K562 (cell line): ENCODE measurements around the gene PTPRE. TPM values are rescaled to one million over a fixed set of nuclear protein-coding genes. Genes with fewer than 3 reads are reported as not detected.

Source experiments
- ATAC-seq: fragments of 200-7000 bp; cut with Tn5 transposase; 3 replicates; pipeline ENCODE4 v1.9.1; 2020; ENCODE audit warnings: moderate library complexity
- BruUV-seq: library from RNA; stranded (reverse); fragments of 400-500 nt; replicated peaks from 2 replicates; lab custom pipeline; 2021; lab: Mats Ljungman, UMichigan
- CTCF ChIA-PET: fragments of 300-600 bp; formaldehyde crosslinking; extraction: SDS; loops from one replicate; lab custom pipeline; 2021; ENCODE audit warnings: low intra/inter-chr PET ratio; lab: Yijun Ruan, JAX
- POLR2A ChIA-PET: fragments of 300-600, 350-650 bp; sonication (Branson Sonifier 250); formaldehyde crosslinking; extraction: SDS; loops from one replicate; lab custom pipeline; 2021; ENCODE audit warnings: antibody characterized with exemption, inconsistent platforms; lab: Yijun Ruan, JAX
- DNase-seq, 4 experiments: peaks; one replicate each; pipeline versions ENCODE4 v3.0.0 to v3.0.0-alpha.2; 2011 to 2018; ENCODE audit warnings: low spot score in 3 of 4, mixed read lengths in 3 of 4; ENCODE audit errors: extremely low read depth in 1 of 4
- FAIRE-seq: peaks from 2 replicates; lab custom pipeline; 2011; peaks lifted over from hg19 to GRCh38; lab: Jason Lieb, UNC
- H2AFZ ChIP-seq: 2 replicates; pipeline ENCODE4 v1.6.0; 2011; ENCODE audit warnings: low read depth, low read length, control low read depth, inconsistent platforms
- H3K27ac ChIP-seq: fragments of 200-600 bp; 3 replicates; pipeline ENCODE4 v1.8.0; 2011; ENCODE audit warnings: low read depth, mild to moderate bottlenecking, control low read depth, inconsistent platforms, low read length, moderate library complexity, mixed read lengths; ENCODE audit errors: extremely low read depth
- H3K27me3 ChIP-seq, 2 experiments: fragments of 300-600 bp in 1 of 2; 2 replicates in 1 of 2; 3 replicates in 1 of 2; pipeline versions ENCODE4 v1.6.0 to v1.8.0; 2011; ENCODE audit warnings: inconsistent platforms in 2 of 2, low read length in 2 of 2, mild to moderate bottlenecking in 1 of 2, mixed read lengths in 1 of 2, moderate library complexity in 1 of 2; ENCODE audit not compliant: control insufficient read depth in 2 of 2, insufficient read depth in 2 of 2
- H3K36me3 ChIP-seq: fragments of 300-600 bp; 3 replicates; pipeline ENCODE4 v1.8.0; 2011; ENCODE audit warnings: mild to moderate bottlenecking, low read length, inconsistent platforms; ENCODE audit not compliant: control insufficient read depth, insufficient read depth
- H3K4me1 ChIP-seq, 2 experiments: fragments of 200-600 bp in 1 of 2; replicated peaks in 1 of 2; 2 replicates in 1 of 2; 3 replicates in 1 of 2; pipeline versions ENCODE4 v1.5.1 to v1.8.0; 2011; ENCODE audit warnings: inconsistent platforms in 2 of 2, low read length in 2 of 2, mild to moderate bottlenecking in 1 of 2, mixed read lengths in 1 of 2, moderate library complexity in 1 of 2; ENCODE audit not compliant: control insufficient read depth in 2 of 2, insufficient read depth in 2 of 2
- H3K4me2 ChIP-seq: 2 replicates; pipeline ENCODE4 v1.6.1; 2011; ENCODE audit warnings: low read length, control low read depth, inconsistent platforms, mixed read lengths; ENCODE audit not compliant: insufficient read depth
- H3K4me3 ChIP-seq: fragments of 200-600 bp; sonication (generic), shearing (Covaris generic); 2 replicates; pipeline ENCODE4 v1.5.1; 2016; ENCODE audit warnings: control low read depth, inconsistent platforms
- H3K79me2 ChIP-seq: fragments of 200-600 bp; 3 replicates; pipeline ENCODE4 v1.8.0; 2011; ENCODE audit warnings: low read length, inconsistent platforms; ENCODE audit not compliant: control insufficient read depth, insufficient read depth
- H3K9ac ChIP-seq, 2 experiments: 2 replicates each; pipeline versions ENCODE4 v1.6.0 to v1.6.1; 2011; ENCODE audit warnings: low read depth in 2 of 2, low read length in 2 of 2, control low read depth in 1 of 2, inconsistent platforms in 1 of 2, mild to moderate bottlenecking in 1 of 2, mixed read lengths in 1 of 2; ENCODE audit not compliant: insufficient read depth in 1 of 2
- H3K9me1 ChIP-seq: one replicate; pipeline ENCODE4 v1.6.0; 2011; ENCODE audit warnings: inconsistent platforms, mild to moderate bottlenecking, low read length, moderate library complexity; ENCODE audit not compliant: control insufficient read depth, insufficient read depth
- H3K9me3 ChIP-seq: replicated peaks from 2 replicates; pipeline ENCODE4 v1.5.1; 2011; ENCODE audit warnings: low read depth, low read length, inconsistent platforms; ENCODE audit not compliant: control insufficient read depth, insufficient read depth
- H4K20me1 ChIP-seq: replicated peaks from 2 replicates; pipeline ENCODE4 v1.6.1; 2011; ENCODE audit warnings: low read length, inconsistent platforms, mixed read lengths; ENCODE audit not compliant: control insufficient read depth, insufficient read depth
- ARID3A ChIP-seq: IDR thresholded peaks from 2 replicates; pipeline ENCODE4 v1.6.1; 2012; ENCODE audit warnings: low read depth, low read length, improper control_type of control experiment, borderline replicate concordance
- ESRRB ChIP-seq: fragments of 250-450 bp; sonication (Bioruptor Pico); IDR thresholded peaks from 2 replicates; pipeline ENCODE4 v1.5.0; 2020; ENCODE audit warnings: mild to moderate bottlenecking, moderate library complexity, borderline replicate concordance
- RAD51 ChIP-seq: fragments of 450-650 bp; IDR thresholded peaks from 2 replicates; pipeline ENCODE4 v1.7.1; 2016; ENCODE audit warnings: low read depth, mild to moderate bottlenecking, borderline replicate concordance
- TFE3 ChIP-seq: fragments of 450-650 bp; formaldehyde crosslinking; IDR thresholded peaks from 2 replicates; pipeline ENCODE4 v1.4.0; 2020; ENCODE audit warnings: mild to moderate bottlenecking, mixed read lengths
- in situ Hi-C: fragments of 300-500 bp; cut with MboI; formaldehyde crosslinking; loops from 4 replicates; pipeline ENCODE4 v1.15.0; 2018; ENCODE audit warnings: inconsistent platforms, mixed read lengths
- intact Hi-C: fragments of 100-400 bp; cut with micrococcal nuclease; formaldehyde crosslinking; loops from 2 replicates; pipeline ENCODE4 v1.14.2; 2022
- polyA plus RNA-seq, 8 experiments: library from polyadenylated mRNA; depleted of rRNA in 4 of 8; stranded (reverse) in 5 of 8; unstranded in 3 of 8; fragments of >200 nt; fragmentation: Nextera tagmentation in 2 of 8; fragmentation: Illumina TruSeq in 1 of 8; extraction: Ambion mirVana in 2 of 8; extraction: Trizol in 1 of 8; gene quantifications; 2 replicates each; pipeline versions ENCODE4 v1.2.1 to v1.2.3, GENCODE V29; 2011 to 2014; ENCODE audit warnings: inconsistent platforms in 1 of 8, missing spikeins in 1 of 8
- total RNA-seq, 7 experiments: library from RNA; depleted of rRNA in 6 of 7; stranded (reverse); fragments of >200 nt in 6 of 7; fragmentation: Illumina TruSeq in 2 of 7; extraction: Trizol in 2 of 7; gene quantifications; 2 replicates each; pipeline versions ENCODE4 v1.2.1 to v1.2.3, GENCODE V29; 2011 to 2021; ENCODE audit warnings: low replicate concordance in 1 of 7

Gene PTPRE
- total and polyA plus RNA-seq, 9 of the 15 experiments (the other 6 are each of a cell fraction or from before 2014, with no cell fraction given): 0.01 to 0.13 (median 0.04) TPM; not detected in 4

- no peaks in the 10 kb centered on the region for H3K27me3 ChIP-seq
- no peaks in the 10 kb centered on the region for H3K9me3 ChIP-seq
- peak overlapping the region; percentile 89 for H3K4me2 ChIP-seq
- CTCF ChIA-PET: no interaction called here
- peak overlapping the region; percentile 89; the same call in 1 of the 2 replicates for H3K4me3 ChIP-seq
- POLR2A ChIA-PET: interaction anchor here (1.1 to 4.2 kb wide), 3 partner anchors 9 to 15 kb away, joined by 4 to 26 read pairs (median 8); no protein-coding TSS in a partner anchor
- peak overlapping the region in 1 of 2 experiments; percentile 34; a peak in 2 of 4 replicates for H3K9ac ChIP-seq
- intact Hi-C loops: no loop called here
- TF ChIP-seq TFE3 (CRISPR knock-in tag) (peak; percentile 74), ARID3A (no peak), RAD51 (peak; percentile 51; the same call in 1 of the 2 replicates), ESRRB (no peak)
- TF ChIP-seq, all 486 proteins: peak for 2
- FAIRE-seq: no peak
- Histone ChIP-seq H3K27ac (no peak overlapping the region), H3K79me2 (peaks cover 67% of the 10 kb centered on the region), H4K20me1 (peaks cover 7% of the 10 kb centered on the region), H3K9me1 (no peaks in the 10 kb centered on the region), H3K4me1 (peaks cover 9 to 15% of the 10 kb centered on the region in 2 experiments; a peak in 4 of 5 replicates), H3K36me3 (peaks cover 58% of the 10 kb centered on the region), H2AFZ (no peak overlapping the region)
- ATAC-seq: no peak
- no peak for DNase-seq
- in situ Hi-C loops: no loop called here
- no TSS peak for BruUV-seq
These were observed 216.9 kb downstream of the PTPRE start for GRCh38 chr10:128123846-128124245.
